H1 (cell line): ENCODE results near the gene C22orf23. TPM values are rescaled to one million over a fixed set of nuclear protein-coding genes. Genes with fewer than 3 reads are reported as not detected.

ENCODE experiments used
- CTCF ChIA-PET: fragments of 300-600 bp; sonication (Branson Sonifier 250); formaldehyde crosslinking; loops from one replicate; lab custom pipeline; 2021; ENCODE audit not compliant: partially characterized antibody; lab: Charles Lee
- POLR2A ChIA-PET: fragments of 300-600 bp; sonication (Branson Sonifier 250); formaldehyde crosslinking; loops from one replicate; lab custom pipeline; 2021; ENCODE audit warnings: inconsistent platforms; ENCODE audit not compliant: partially characterized antibody; lab: Charles Lee
- DNase-seq, 2 experiments: peaks; one replicate each; pipeline versions ENCODE4 v3.0.0 to v3.0.0-alpha.2; 2010 to 2022; ENCODE audit warnings: low spot score in 2 of 2, low read depth in 1 of 2, mixed read lengths in 1 of 2
- FAIRE-seq: peaks from 2 replicates; lab custom pipeline; 2011; peaks lifted over from hg19 to GRCh38; lab: Jason Lieb, UNC
- H2AFZ ChIP-seq: 2 replicates; pipeline ENCODE4 v1.8.1; 2012; ENCODE audit warnings: low read length, inconsistent platforms
- H2AK5ac ChIP-seq: 2 replicates; pipeline ENCODE4 v1.6.1; 2013; ENCODE audit warnings: low read depth, low read length
- H2BK120ac ChIP-seq: replicated peaks from 2 replicates; pipeline ENCODE3; 2013; ENCODE audit warnings: low read depth, low read length, inconsistent platforms
- H2BK12ac ChIP-seq: 2 replicates; pipeline ENCODE4 v1.6.1; 2013; ENCODE audit warnings: low read depth, low read length
- H2BK15ac ChIP-seq: 2 replicates; pipeline ENCODE4 v1.6.1; 2013; ENCODE audit warnings: low read length
- H2BK20ac ChIP-seq: 2 replicates; pipeline ENCODE4 v1.6.1; 2013; ENCODE audit warnings: low read length
- H2BK5ac ChIP-seq: 2 replicates; pipeline ENCODE4 v1.6.1; 2013; ENCODE audit warnings: low read depth, low read length
- H3K14ac ChIP-seq: 2 replicates; pipeline ENCODE4 v1.6.1; 2013; ENCODE audit warnings: inconsistent platforms; ENCODE audit not compliant: insufficient read length
- H3K18ac ChIP-seq: 2 replicates; pipeline ENCODE4 v1.6.1; 2013; ENCODE audit warnings: low read length; ENCODE audit errors: extremely low read depth
- H3K23ac ChIP-seq: 2 replicates; pipeline ENCODE4 v1.6.1; 2013; ENCODE audit warnings: inconsistent platforms; ENCODE audit not compliant: insufficient read length
- H3K23me2 ChIP-seq: 2 replicates; pipeline ENCODE4 v1.6.1; 2013; ENCODE audit warnings: low read depth, low read length
- H3K27ac ChIP-seq: 2 replicates; pipeline ENCODE4 v1.6.1; 2011; ENCODE audit warnings: low read depth, low read length, inconsistent platforms
- H3K27me3 ChIP-seq, 4 experiments: replicated peaks in 1 of 4; 1 replicate in 1 of 4; 2 replicates in 3 of 4; pipeline versions ENCODE4 v1.6.1 to v1.8.1; 2011 to 2013; ENCODE audit warnings: low read length in 3 of 4, mild to moderate bottlenecking in 3 of 4, inconsistent platforms in 2 of 4, mixed read lengths in 2 of 4, moderate library complexity in 1 of 4; ENCODE audit not compliant: control insufficient read depth in 3 of 4, insufficient read depth in 3 of 4; ENCODE audit errors: extremely low read depth in 1 of 4
- H3K36me3 ChIP-seq, 4 experiments: 2 replicates each; pipeline versions ENCODE4 v1.6.1 to v1.8.1; 2011 to 2013; ENCODE audit warnings: mild to moderate bottlenecking in 4 of 4, low read length in 3 of 4, moderate library complexity in 2 of 4, control low read depth in 1 of 4, inconsistent platforms in 1 of 4; ENCODE audit not compliant: insufficient read depth in 4 of 4, control insufficient read depth in 2 of 4
- H3K4ac ChIP-seq: replicated peaks from 2 replicates; pipeline ENCODE3; 2013; ENCODE audit warnings: low read length, low read depth, mixed read lengths, inconsistent platforms; ENCODE audit not compliant: insufficient read length
- H3K4me1 ChIP-seq, 4 experiments: replicated peaks in 1 of 4; 1 replicate in 1 of 4; 2 replicates in 3 of 4; pipeline versions ENCODE4 v1.6.1 to v1.8.1; 2011 to 2013; ENCODE audit warnings: low read length in 3 of 4, inconsistent platforms in 2 of 4, mixed read lengths in 1 of 4; ENCODE audit not compliant: insufficient read depth in 4 of 4, control insufficient read depth in 3 of 4
- H3K4me2 ChIP-seq, 2 experiments: 2 replicates each; pipeline versions ENCODE4 v1.6.1 to v1.8.1; 2011 to 2013; ENCODE audit warnings: low read depth in 2 of 2, low read length in 2 of 2, control low read depth in 1 of 2, inconsistent platforms in 1 of 2, mild to moderate bottlenecking in 1 of 2; ENCODE audit not compliant: insufficient read depth in 1 of 2
- H3K4me3 ChIP-seq, 4 experiments: fragments of 200-600, 300-600 bp in 1 of 4; sonication (generic), shearing (Covaris generic), sonication (Bioruptor Twin) in 1 of 4; 2 replicates each; pipeline versions ENCODE4 v1.5.1 to v1.8.1; 2011 to 2016; ENCODE audit warnings: low read length in 4 of 4, low read depth in 3 of 4, control low read depth in 2 of 4, inconsistent platforms in 2 of 4, mild to moderate bottlenecking in 2 of 4, mixed read lengths in 1 of 4, moderate library complexity in 1 of 4; ENCODE audit not compliant: insufficient read depth in 2 of 4; ENCODE audit errors: extremely low read depth in 1 of 4
- H3K56ac ChIP-seq: replicated peaks from 2 replicates; pipeline ENCODE3; 2013; ENCODE audit warnings: low read depth, mild to moderate bottlenecking, mixed read lengths, low read length, inconsistent platforms; ENCODE audit not compliant: insufficient read length
- H3K79me1 ChIP-seq: 2 replicates; pipeline ENCODE4 v1.6.1; 2013; ENCODE audit warnings: low read depth, low read length, control low read depth
- H3K79me2 ChIP-seq, 2 experiments: 2 replicates each; pipeline versions ENCODE4 v1.6.1 to v1.8.1; 2012 to 2013; ENCODE audit warnings: low read length in 2 of 2, mild to moderate bottlenecking in 2 of 2, inconsistent platforms in 1 of 2; ENCODE audit not compliant: insufficient read depth in 2 of 2, control insufficient read depth in 1 of 2
- H3K9ac ChIP-seq, 4 experiments: replicated peaks in 1 of 4; 1 replicate in 1 of 4; 2 replicates in 3 of 4; pipeline versions ENCODE4 v1.6.1 to v1.8.1; 2011 to 2013; ENCODE audit warnings: low read depth in 3 of 4, low read length in 3 of 4, control low read depth in 2 of 4, mild to moderate bottlenecking in 2 of 4, moderate library complexity in 2 of 4, inconsistent platforms in 1 of 4; ENCODE audit errors: extremely low read depth in 1 of 4
- H3K9me3 ChIP-seq, 2 experiments: 2 replicates each; pipeline versions ENCODE4 v1.6.1 to v1.8.1; 2012 to 2013; ENCODE audit warnings: mild to moderate bottlenecking in 2 of 2, moderate library complexity in 2 of 2, control low read depth in 1 of 2, inconsistent platforms in 1 of 2, low read depth in 1 of 2, low read length in 1 of 2, mixed read lengths in 1 of 2; ENCODE audit not compliant: insufficient read depth in 2 of 2
- H4K20me1 ChIP-seq, 2 experiments: replicated peaks in 1 of 2; 2 replicates each; pipeline versions ENCODE3 to v1.8.1; 2011 to 2013; ENCODE audit warnings: inconsistent platforms in 2 of 2, low read length in 2 of 2, mild to moderate bottlenecking in 1 of 2; ENCODE audit not compliant: insufficient read depth in 2 of 2, control insufficient read depth in 1 of 2
- H4K5ac ChIP-seq: 2 replicates; pipeline ENCODE4 v1.6.1; 2013; ENCODE audit warnings: low read length, low read depth, mixed read lengths, inconsistent platforms; ENCODE audit not compliant: insufficient read length
- H4K8ac ChIP-seq: 2 replicates; pipeline ENCODE4 v1.8.0; 2013; ENCODE audit warnings: mild to moderate bottlenecking, moderate library complexity, low read length, inconsistent platforms; ENCODE audit not compliant: insufficient read depth; ENCODE audit errors: extremely low read depth
- H4K91ac ChIP-seq: replicated peaks from 2 replicates; pipeline ENCODE3; 2013; ENCODE audit warnings: low read length, mixed read lengths, inconsistent platforms; ENCODE audit not compliant: insufficient read length
- CEBPB ChIP-seq: IDR thresholded peaks from 2 replicates; pipeline ENCODE4 v1.6.1; 2012; ENCODE audit warnings: low read depth, low read length
- CTBP2 ChIP-seq: IDR thresholded peaks from 2 replicates; pipeline ENCODE4 v1.7.0; 2011; ENCODE audit warnings: borderline replicate concordance, mild to moderate bottlenecking, moderate library complexity, mixed read lengths, low read length; ENCODE audit not compliant: insufficient read depth, insufficient read length
- EGR1 ChIP-seq: IDR thresholded peaks from 2 replicates; pipeline ENCODE4 v1.6.1; 2011; ENCODE audit warnings: low read depth, low read length, borderline replicate concordance
- EP300 ChIP-seq, 2 experiments: IDR thresholded peaks; 1 replicate in 1 of 2; 2 replicates in 1 of 2; pipeline ENCODE4 v1.6.1; 2011 to 2012; ENCODE audit warnings: low read depth in 2 of 2, low read length in 2 of 2, mild to moderate bottlenecking in 2 of 2, borderline replicate concordance in 1 of 2, inconsistent platforms in 1 of 2, moderate library complexity in 1 of 2
- HDAC6 ChIP-seq: IDR thresholded peaks from one replicate; pipeline ENCODE4 v1.7.1; 2012; ENCODE audit warnings: low read depth, mild to moderate bottlenecking, inconsistent platforms, low read length, moderate library complexity
- JUN ChIP-seq: IDR thresholded peaks from 2 replicates; pipeline ENCODE4 v1.6.1; 2011; ENCODE audit warnings: low read depth, mild to moderate bottlenecking, improper control_type of control experiment, low read length
- KDM1A ChIP-seq: fragments of 200-600, 300-600 bp; sonication (generic); IDR thresholded peaks from 2 replicates; pipeline ENCODE4 v1.7.1; 2016; ENCODE audit warnings: mild to moderate bottlenecking, low read length, borderline replicate concordance
- POU5F1 ChIP-seq: IDR thresholded peaks from 2 replicates; pipeline ENCODE4 v1.6.1; 2011; ENCODE audit warnings: low read depth, mild to moderate bottlenecking, low read length, moderate library complexity
- RBBP5 ChIP-seq: IDR thresholded peaks from 2 replicates; pipeline ENCODE4 v1.7.1; 2012; ENCODE audit warnings: low read depth, mild to moderate bottlenecking, inconsistent platforms, low read length, moderate library complexity, borderline replicate concordance
- RNF2 ChIP-seq: fragments of 200-900, 300-1000 bp; sonication (generic); IDR thresholded peaks from 2 replicates; pipeline ENCODE4 v1.7.1; 2016; ENCODE audit warnings: borderline replicate concordance, low read depth, mild to moderate bottlenecking, antibody characterized with exemption, low read length; ENCODE audit not compliant: poor library complexity, severe bottlenecking; ENCODE audit errors: missing control alignments
- RXRA ChIP-seq: IDR thresholded peaks from 2 replicates; pipeline ENCODE4 v1.6.1; 2011; ENCODE audit warnings: low read depth, mild to moderate bottlenecking, low read length, moderate library complexity; ENCODE audit not compliant: insufficient read depth
- SIN3A ChIP-seq, 2 experiments: IDR thresholded peaks in 1 of 2; conservative IDR thresholded peaks in 1 of 2; 2 replicates each; pipeline ENCODE4 v1.6.1; 2011 to 2012; ENCODE audit warnings: low read length in 2 of 2, improper control_type of control experiment in 1 of 2, low read depth in 1 of 2, mild to moderate bottlenecking in 1 of 2
- SIX5 ChIP-seq: IDR thresholded peaks from 2 replicates; pipeline ENCODE4 v1.6.1; 2011; ENCODE audit warnings: mild to moderate bottlenecking, low read depth, low read length
- SP4 ChIP-seq: IDR thresholded peaks from 2 replicates; pipeline ENCODE4 v1.6.1; 2012; ENCODE audit warnings: low read length, inconsistent platforms
- WGBS, 2 experiments: shearing (Covaris generic) in 1 of 2; methylation state at CpG; one replicate each; pipeline versions ENCODE4 v1.1.6 to v1.1.7; 2013 to 2015; ENCODE audit warnings: low lambda C conversion rate in 2 of 2, mixed read lengths in 2 of 2, inconsistent platforms in 1 of 2, low coverage in 1 of 2, missing lambda C conversion rate in 1 of 2; ENCODE audit not compliant: insufficient replicate concordance in 2 of 2, insufficient coverage in 1 of 2, insufficient read length in 1 of 2; ENCODE audit errors: extremely low coverage in 1 of 2, missing lambda C conversion rate in 1 of 2; 5-methylcytosine and 5-hydroxymethylcytosine counted together
- polyA plus RNA-seq, 7 experiments: library from polyadenylated mRNA; depleted of rRNA in 3 of 7; stranded (reverse) in 5 of 7; unstranded in 2 of 7; fragments of >200 nt in 5 of 7; fragments of 200-250 nt in 2 of 7; gene quantifications; 1 replicate in 5 of 7; 2 replicates in 1 of 7; 4 replicates in 1 of 7; pipeline versions ENCODE4 v1.2.1 to v1.2.3, GENCODE V29; 2011 to 2013; ENCODE audit warnings: missing spikeins in 2 of 7, mixed read lengths in 2 of 7
- total RNA-seq: library from RNA; stranded (reverse); fragmentation: NEBNext Ultra II Directional; extraction: Animal tissue kit (Norgen Biotek cat#: 25700); gene quantifications from 2 replicates; pipeline ENCODE4 v1.2.1, GENCODE V29; 2021

The C22orf23 gene
- total and polyA plus RNA-seq, 2 of the 8 experiments (the other 6 are each of a cell fraction or from before 2014, with no cell fraction given) = 0.50 to 0.54 TPM

GRCh38 chr22:37998543-37998942 lies 45.1 kb upstream of the C22orf23 start:
- H3K4ac ChIP-seq = no peak overlapping the region
- no peaks in the 10 kb centered on the region for H3K36me3 ChIP-seq
- H2BK120ac ChIP-seq = no peak overlapping the region
- no peak overlapping the region for H3K4me3 ChIP-seq
- no peak overlapping the region for H4K8ac ChIP-seq
- no peak overlapping the region for H3K4me2 ChIP-seq
- H3K27ac ChIP-seq = no peak overlapping the region
- no peak overlapping the region for H4K5ac ChIP-seq
- H3K79me1 ChIP-seq = no peaks in the 10 kb centered on the region
- peaks cover 0 to 23% (median 8%) of the 10 kb centered on the region in 4 experiments; a peak in 5 of 7 replicates for H3K4me1 ChIP-seq
- 93% methylated on average over 6 of the region's 7 CpGs; no CpG with 5 or more reads in 1 of the 2 experiments for WGBS, 2 experiments
- H3K18ac ChIP-seq = no peak overlapping the region
- H3K9ac ChIP-seq = no peak overlapping the region
- no peak for FAIRE-seq
- no peak overlapping the region for H2BK20ac ChIP-seq
- no peaks in the 10 kb centered on the region for H3K79me2 ChIP-seq
- H2AK5ac ChIP-seq = no peak overlapping the region
- ChIA-PET CTCF (interaction anchor here (2.0 kb wide), 1 partner anchor 15 kb away, joined by 12 read pairs; the partner anchor contains the start of gene SOX10), POLR2A (no interaction called here)
- no peaks in the 10 kb centered on the region for H3K9me3 ChIP-seq
- no peak overlapping the region for H3K14ac ChIP-seq
- H3K23me2 ChIP-seq = no peaks in the 10 kb centered on the region
- H3K23ac ChIP-seq = no peak overlapping the region
- H3K27me3 ChIP-seq = no peaks in the 10 kb centered on the region; a peak in 1 of 7 replicates
- no peaks in the 10 kb centered on the region for H4K20me1 ChIP-seq
- no peak overlapping the region for H3K56ac ChIP-seq
- H4K91ac ChIP-seq = no peak overlapping the region
- H2BK15ac ChIP-seq = no peak overlapping the region
- no peak for DNase-seq
- H2BK5ac ChIP-seq = no peak overlapping the region
- H2AFZ ChIP-seq = no peak overlapping the region
- no peak overlapping the region for H2BK12ac ChIP-seq
- TF ChIP-seq JUN = no peak
- TF ChIP-seq EP300 (IDR thresholded peaks at IDR 0.05; ENCODE audit: borderline replicate concordance in 1 of 2, low read depth in 2 of 2, low read length in 2 of 2) = no peak
- TF ChIP-seq CEBPB = no peak
- no peak for TF ChIP-seq RNF2
- no peak for TF ChIP-seq RBBP5
- TF ChIP-seq SIX5 = no peak
- TF ChIP-seq POU5F1 = no peak
- no peak for TF ChIP-seq SIN3A (conservative IDR thresholded peaks at IDR 0.05 in 1 of 2, IDR thresholded peaks at IDR 0.05 in 1 of 2; ENCODE audit: low read depth in 1 of 2, low read length in 2 of 2)
- TF ChIP-seq EGR1 = no peak
- no peak for TF ChIP-seq HDAC6
- no peak for TF ChIP-seq CTBP2
- no peak for TF ChIP-seq KDM1A
- TF ChIP-seq RXRA = no peak
- TF ChIP-seq SP4 = no peak
